H1 (cell line): ENCODE data around the gene RRP12. TPM values are rescaled to one million over a fixed set of nuclear protein-coding genes. Genes with fewer than 3 reads are reported as not detected.

Experiments used
- CTCF ChIA-PET: fragments of 300-600 bp; sonication (Branson Sonifier 250); formaldehyde crosslinking; loops from one replicate; lab custom pipeline; 2021; ENCODE audit not compliant: partially characterized antibody; lab: Charles Lee
- POLR2A ChIA-PET: fragments of 300-600 bp; sonication (Branson Sonifier 250); formaldehyde crosslinking; loops from one replicate; lab custom pipeline; 2021; ENCODE audit warnings: inconsistent platforms; ENCODE audit not compliant: partially characterized antibody; lab: Charles Lee
- DNase-seq, 2 experiments: peaks; one replicate each; pipeline versions ENCODE4 v3.0.0 to v3.0.0-alpha.2; 2010 to 2022; ENCODE audit warnings: low spot score in 2 of 2, low read depth in 1 of 2, mixed read lengths in 1 of 2
- FAIRE-seq: peaks from 2 replicates; lab custom pipeline; 2011; peaks lifted over from hg19 to GRCh38; lab: Jason Lieb, UNC
- H2AFZ ChIP-seq: 2 replicates; pipeline ENCODE4 v1.8.1; 2012; ENCODE audit warnings: low read length, inconsistent platforms
- H2AK5ac ChIP-seq: 2 replicates; pipeline ENCODE4 v1.6.1; 2013; ENCODE audit warnings: low read depth, low read length
- H2BK120ac ChIP-seq: replicated peaks from 2 replicates; pipeline ENCODE3; 2013; ENCODE audit warnings: low read depth, low read length, inconsistent platforms
- H2BK12ac ChIP-seq: 2 replicates; pipeline ENCODE4 v1.6.1; 2013; ENCODE audit warnings: low read depth, low read length
- H2BK15ac ChIP-seq: 2 replicates; pipeline ENCODE4 v1.6.1; 2013; ENCODE audit warnings: low read length
- H2BK20ac ChIP-seq: 2 replicates; pipeline ENCODE4 v1.6.1; 2013; ENCODE audit warnings: low read length
- H2BK5ac ChIP-seq: 2 replicates; pipeline ENCODE4 v1.6.1; 2013; ENCODE audit warnings: low read depth, low read length
- H3K14ac ChIP-seq: 2 replicates; pipeline ENCODE4 v1.6.1; 2013; ENCODE audit warnings: inconsistent platforms; ENCODE audit not compliant: insufficient read length
- H3K18ac ChIP-seq: 2 replicates; pipeline ENCODE4 v1.6.1; 2013; ENCODE audit warnings: low read length; ENCODE audit errors: extremely low read depth
- H3K23ac ChIP-seq: 2 replicates; pipeline ENCODE4 v1.6.1; 2013; ENCODE audit warnings: inconsistent platforms; ENCODE audit not compliant: insufficient read length
- H3K23me2 ChIP-seq: 2 replicates; pipeline ENCODE4 v1.6.1; 2013; ENCODE audit warnings: low read depth, low read length
- H3K27ac ChIP-seq: 2 replicates; pipeline ENCODE4 v1.6.1; 2011; ENCODE audit warnings: low read depth, low read length, inconsistent platforms
- H3K27me3 ChIP-seq, 4 experiments: replicated peaks in 1 of 4; 1 replicate in 1 of 4; 2 replicates in 3 of 4; pipeline versions ENCODE4 v1.6.1 to v1.8.1; 2011 to 2013; ENCODE audit warnings: low read length in 3 of 4, mild to moderate bottlenecking in 3 of 4, inconsistent platforms in 2 of 4, mixed read lengths in 2 of 4, moderate library complexity in 1 of 4; ENCODE audit not compliant: control insufficient read depth in 3 of 4, insufficient read depth in 3 of 4; ENCODE audit errors: extremely low read depth in 1 of 4
- H3K36me3 ChIP-seq, 4 experiments: 2 replicates each; pipeline versions ENCODE4 v1.6.1 to v1.8.1; 2011 to 2013; ENCODE audit warnings: mild to moderate bottlenecking in 4 of 4, low read length in 3 of 4, moderate library complexity in 2 of 4, control low read depth in 1 of 4, inconsistent platforms in 1 of 4; ENCODE audit not compliant: insufficient read depth in 4 of 4, control insufficient read depth in 2 of 4
- H3K4ac ChIP-seq: replicated peaks from 2 replicates; pipeline ENCODE3; 2013; ENCODE audit warnings: low read length, low read depth, mixed read lengths, inconsistent platforms; ENCODE audit not compliant: insufficient read length
- H3K4me1 ChIP-seq, 4 experiments: replicated peaks in 1 of 4; 1 replicate in 1 of 4; 2 replicates in 3 of 4; pipeline versions ENCODE4 v1.6.1 to v1.8.1; 2011 to 2013; ENCODE audit warnings: low read length in 3 of 4, inconsistent platforms in 2 of 4, mixed read lengths in 1 of 4; ENCODE audit not compliant: insufficient read depth in 4 of 4, control insufficient read depth in 3 of 4
- H3K4me2 ChIP-seq, 2 experiments: 2 replicates each; pipeline versions ENCODE4 v1.6.1 to v1.8.1; 2011 to 2013; ENCODE audit warnings: low read depth in 2 of 2, low read length in 2 of 2, control low read depth in 1 of 2, inconsistent platforms in 1 of 2, mild to moderate bottlenecking in 1 of 2; ENCODE audit not compliant: insufficient read depth in 1 of 2
- H3K4me3 ChIP-seq, 4 experiments: fragments of 200-600, 300-600 bp in 1 of 4; sonication (generic), shearing (Covaris generic), sonication (Bioruptor Twin) in 1 of 4; 2 replicates each; pipeline versions ENCODE4 v1.5.1 to v1.8.1; 2011 to 2016; ENCODE audit warnings: low read length in 4 of 4, low read depth in 3 of 4, control low read depth in 2 of 4, inconsistent platforms in 2 of 4, mild to moderate bottlenecking in 2 of 4, mixed read lengths in 1 of 4, moderate library complexity in 1 of 4; ENCODE audit not compliant: insufficient read depth in 2 of 4; ENCODE audit errors: extremely low read depth in 1 of 4
- H3K56ac ChIP-seq: replicated peaks from 2 replicates; pipeline ENCODE3; 2013; ENCODE audit warnings: low read depth, mild to moderate bottlenecking, mixed read lengths, low read length, inconsistent platforms; ENCODE audit not compliant: insufficient read length
- H3K79me1 ChIP-seq: 2 replicates; pipeline ENCODE4 v1.6.1; 2013; ENCODE audit warnings: low read depth, low read length, control low read depth
- H3K79me2 ChIP-seq, 2 experiments: 2 replicates each; pipeline versions ENCODE4 v1.6.1 to v1.8.1; 2012 to 2013; ENCODE audit warnings: low read length in 2 of 2, mild to moderate bottlenecking in 2 of 2, inconsistent platforms in 1 of 2; ENCODE audit not compliant: insufficient read depth in 2 of 2, control insufficient read depth in 1 of 2
- H3K9ac ChIP-seq, 4 experiments: replicated peaks in 1 of 4; 1 replicate in 1 of 4; 2 replicates in 3 of 4; pipeline versions ENCODE4 v1.6.1 to v1.8.1; 2011 to 2013; ENCODE audit warnings: low read depth in 3 of 4, low read length in 3 of 4, control low read depth in 2 of 4, mild to moderate bottlenecking in 2 of 4, moderate library complexity in 2 of 4, inconsistent platforms in 1 of 4; ENCODE audit errors: extremely low read depth in 1 of 4
- H3K9me3 ChIP-seq, 2 experiments: 2 replicates each; pipeline versions ENCODE4 v1.6.1 to v1.8.1; 2012 to 2013; ENCODE audit warnings: mild to moderate bottlenecking in 2 of 2, moderate library complexity in 2 of 2, control low read depth in 1 of 2, inconsistent platforms in 1 of 2, low read depth in 1 of 2, low read length in 1 of 2, mixed read lengths in 1 of 2; ENCODE audit not compliant: insufficient read depth in 2 of 2
- H4K20me1 ChIP-seq, 2 experiments: replicated peaks in 1 of 2; 2 replicates each; pipeline versions ENCODE3 to v1.8.1; 2011 to 2013; ENCODE audit warnings: inconsistent platforms in 2 of 2, low read length in 2 of 2, mild to moderate bottlenecking in 1 of 2; ENCODE audit not compliant: insufficient read depth in 2 of 2, control insufficient read depth in 1 of 2
- H4K5ac ChIP-seq: 2 replicates; pipeline ENCODE4 v1.6.1; 2013; ENCODE audit warnings: low read length, low read depth, mixed read lengths, inconsistent platforms; ENCODE audit not compliant: insufficient read length
- H4K8ac ChIP-seq: 2 replicates; pipeline ENCODE4 v1.8.0; 2013; ENCODE audit warnings: mild to moderate bottlenecking, moderate library complexity, low read length, inconsistent platforms; ENCODE audit not compliant: insufficient read depth; ENCODE audit errors: extremely low read depth
- H4K91ac ChIP-seq: replicated peaks from 2 replicates; pipeline ENCODE3; 2013; ENCODE audit warnings: low read length, mixed read lengths, inconsistent platforms; ENCODE audit not compliant: insufficient read length
- E2F6 ChIP-seq: IDR thresholded peaks from 2 replicates; pipeline ENCODE4 v1.6.1; 2012; ENCODE audit warnings: inconsistent platforms
- EP300 ChIP-seq, 2 experiments: IDR thresholded peaks; 1 replicate in 1 of 2; 2 replicates in 1 of 2; pipeline ENCODE4 v1.6.1; 2011 to 2012; ENCODE audit warnings: low read depth in 2 of 2, low read length in 2 of 2, mild to moderate bottlenecking in 2 of 2, borderline replicate concordance in 1 of 2, inconsistent platforms in 1 of 2, moderate library complexity in 1 of 2
- MAFK ChIP-seq: IDR thresholded peaks from 2 replicates; pipeline ENCODE4 v1.6.1; 2012; ENCODE audit warnings: low read depth, mild to moderate bottlenecking, improper control_type of control experiment, low read length
- POLR2A ChIP-seq, 2 experiments: IDR thresholded peaks; 1 replicate in 1 of 2; 2 replicates in 1 of 2; pipeline ENCODE4 v1.6.1; 2011; ENCODE audit warnings: low read depth in 2 of 2, low read length in 2 of 2, mild to moderate bottlenecking in 2 of 2; ENCODE audit errors: control extremely low read depth in 1 of 2
- POLR2AphosphoS5 ChIP-seq: IDR thresholded peaks from 2 replicates; pipeline ENCODE4 v1.6.1; 2011; ENCODE audit warnings: low read depth, low read length
- SIX5 ChIP-seq: IDR thresholded peaks from 2 replicates; pipeline ENCODE4 v1.6.1; 2011; ENCODE audit warnings: mild to moderate bottlenecking, low read depth, low read length
- TAF1 ChIP-seq: IDR thresholded peaks from 2 replicates; pipeline ENCODE4 v1.6.1; 2011; ENCODE audit warnings: mild to moderate bottlenecking, low read depth, low read length
- WGBS, 2 experiments: shearing (Covaris generic) in 1 of 2; methylation state at CpG; one replicate each; pipeline versions ENCODE4 v1.1.6 to v1.1.7; 2013 to 2015; ENCODE audit warnings: low lambda C conversion rate in 2 of 2, mixed read lengths in 2 of 2, inconsistent platforms in 1 of 2, low coverage in 1 of 2, missing lambda C conversion rate in 1 of 2; ENCODE audit not compliant: insufficient replicate concordance in 2 of 2, insufficient coverage in 1 of 2, insufficient read length in 1 of 2; ENCODE audit errors: extremely low coverage in 1 of 2, missing lambda C conversion rate in 1 of 2; 5-methylcytosine and 5-hydroxymethylcytosine counted together
- polyA plus RNA-seq, 7 experiments: library from polyadenylated mRNA; depleted of rRNA in 3 of 7; stranded (reverse) in 5 of 7; unstranded in 2 of 7; fragments of >200 nt in 5 of 7; fragments of 200-250 nt in 2 of 7; gene quantifications; 1 replicate in 5 of 7; 2 replicates in 1 of 7; 4 replicates in 1 of 7; pipeline versions ENCODE4 v1.2.1 to v1.2.3, GENCODE V29; 2011 to 2013; ENCODE audit warnings: missing spikeins in 2 of 7, mixed read lengths in 2 of 7
- total RNA-seq: library from RNA; stranded (reverse); fragmentation: NEBNext Ultra II Directional; extraction: Animal tissue kit (Norgen Biotek cat#: 25700); gene quantifications from 2 replicates; pipeline ENCODE4 v1.2.1, GENCODE V29; 2021
- TF ChIP-seq, protein P1 (sequence below), 3 experiments: IDR thresholded peaks; 1 replicate in 2 of 3; 2 replicates in 1 of 3; pipeline versions ENCODE4 v1.5.1 to v1.6.1; 2011; ENCODE audit warnings: low read length in 3 of 3, mild to moderate bottlenecking in 3 of 3, inconsistent platforms in 2 of 3, low read depth in 1 of 3, moderate library complexity in 1 of 3; ENCODE audit not compliant: insufficient read depth in 1 of 3; ENCODE audit errors: control extremely low read depth in 1 of 3

Gene RRP12
- total and polyA plus RNA-seq, 2 of the 8 experiments (the other 6 are each of a cell fraction or from before 2014, with no cell fraction given): 21.0 to 65.8 TPM

GRCh38 chr10:97332591-97333350 lies 68.4 kb downstream of the RRP12 start:
- Histone ChIP-seq H3K27me3 (no peaks in the 10 kb centered on the region), H3K79me1 (peaks cover 7% of the 10 kb centered on the region; the same call in 1 of the 2 replicates), H2BK5ac (no peak overlapping the region; the same call in 1 of the 2 replicates), H2BK12ac (no peak overlapping the region), H3K4me2 (peak overlapping the region; percentile 84 to 96), H2AK5ac (no peak overlapping the region), H3K27ac (peak overlapping the region; percentile 23), H3K23me2 (peaks cover 21% of the 10 kb centered on the region), H2BK120ac (peak overlapping the region; percentile 45), H4K5ac (peak overlapping the region; percentile 69), H3K36me3 (peaks cover 2 to 37% (median 7%) of the 10 kb centered on the region in 4 experiments; a peak in 5 of 8 replicates), H2BK20ac (no peak overlapping the region), H3K4ac (no peak overlapping the region), H4K20me1 (peaks cover 14 to 20% of the 10 kb centered on the region in 2 experiments), H3K56ac (no peak overlapping the region), H3K79me2 (peaks cover 29 to 57% of the 10 kb centered on the region in 2 experiments), H3K4me3 (peak overlapping the region; percentile 84 to 92 (median 91)), H2AFZ (no peak overlapping the region), H2BK15ac (no peak overlapping the region), H3K23ac (no peak overlapping the region), H3K14ac (no peak overlapping the region), H4K91ac (no peak overlapping the region), H4K8ac (no peak overlapping the region), H3K9ac (peak overlapping the region; percentile 67 to 94 (median 88)), H3K9me3 (no peaks in the 10 kb centered on the region), H3K18ac (peak overlapping the region; percentile 79; the same call in 1 of the 2 replicates), H3K4me1 (peaks cover 3 to 18% (median 8%) of the 10 kb centered on the region in 4 experiments)
- DNase-seq: no peak
- no peak for FAIRE-seq
- WGBS, 2 experiments: 6% methylated on average over 18 of the region's 18 CpGs; no CpG with 5 or more reads in 1 of the 2 experiments
- ChIA-PET POLR2A (interaction anchor here (0.6 to 5.9 kb wide), 26 partner anchors 9 to 97 kb away, joined by 3 to 75 read pairs (median 4); partner anchors contain the start of genes ARHGAP19, FRAT1 and RRP12), CTCF (interaction anchor here (0.7 to 3.7 kb wide), 27 partner anchors 9 to 260 kb away, joined by 3 to 28 read pairs (median 4); partner anchors contain the start of gene FRAT1)
- TF ChIP-seq SIX5: no peak
- TF ChIP-seq EP300 (IDR thresholded peaks at IDR 0.05; ENCODE audit: borderline replicate concordance in 1 of 2, low read depth in 2 of 2, low read length in 2 of 2): no peak
- no peak for TF ChIP-seq MAFK
- 0 out of 2 replicates have a peak, but pooled peaks have one; percentile 21 for TF ChIP-seq POLR2AphosphoS5
- no peak for TF ChIP-seq E2F6
- TF ChIP-seq TAF1: no peak
- TF ChIP-seq POLR2A (IDR thresholded peaks at IDR 0.05; ENCODE audit: control extremely low read depth in 1 of 2, low read depth in 2 of 2, low read length in 2 of 2): peak in 1 of 2 experiments; percentile 40; a peak in 1 of 3 replicates
- TF ChIP-seq, protein P1, sequence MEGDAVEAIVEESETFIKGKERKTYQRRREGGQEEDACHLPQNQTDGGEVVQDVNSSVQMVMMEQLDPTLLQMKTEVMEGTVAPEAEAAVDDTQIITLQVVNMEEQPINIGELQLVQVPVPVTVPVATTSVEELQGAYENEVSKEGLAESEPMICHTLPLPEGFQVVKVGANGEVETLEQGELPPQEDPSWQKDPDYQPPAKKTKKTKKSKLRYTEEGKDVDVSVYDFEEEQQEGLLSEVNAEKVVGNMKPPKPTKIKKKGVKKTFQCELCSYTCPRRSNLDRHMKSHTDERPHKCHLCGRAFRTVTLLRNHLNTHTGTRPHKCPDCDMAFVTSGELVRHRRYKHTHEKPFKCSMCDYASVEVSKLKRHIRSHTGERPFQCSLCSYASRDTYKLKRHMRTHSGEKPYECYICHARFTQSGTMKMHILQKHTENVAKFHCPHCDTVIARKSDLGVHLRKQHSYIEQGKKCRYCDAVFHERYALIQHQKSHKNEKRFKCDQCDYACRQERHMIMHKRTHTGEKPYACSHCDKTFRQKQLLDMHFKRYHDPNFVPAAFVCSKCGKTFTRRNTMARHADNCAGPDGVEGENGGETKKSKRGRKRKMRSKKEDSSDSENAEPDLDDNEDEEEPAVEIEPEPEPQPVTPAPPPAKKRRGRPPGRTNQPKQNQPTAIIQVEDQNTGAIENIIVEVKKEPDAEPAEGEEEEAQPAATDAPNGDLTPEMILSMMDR (IDR thresholded peaks at IDR 0.05; ENCODE audit: control extremely low read depth in 1 of 3, insufficient read depth in 1 of 3, low read depth in 1 of 3, low read length in 3 of 3): peak in 2 of 3 experiments; percentile 15 to 26; a peak in 2 of 4 replicates
